NB4 (cell line): Measurements from ENCODE around the gene SLC24A2.

ENCODE experiments used
- DNase-seq: peaks from one replicate; pipeline ENCODE4 v3.0.0; 2010; ENCODE audit warnings: low read depth
- H3K4me3 ChIP-seq: one replicate; pipeline ENCODE4 v1.5.1; 2011; ENCODE audit warnings: mild to moderate bottlenecking, low read depth, low read length, moderate library complexity
- CTCF ChIP-seq: IDR thresholded peaks from one replicate; pipeline ENCODE4 v1.5.1; 2012; ENCODE audit warnings: low read depth, low read length
- MAX ChIP-seq: IDR thresholded peaks from 2 replicates; pipeline ENCODE4 v1.6.1; 2011; ENCODE audit warnings: low read depth, low read length
- MYC ChIP-seq: IDR thresholded peaks from 2 replicates; pipeline ENCODE4 v1.6.1; 2011; ENCODE audit warnings: low read depth, low read length
- POLR2A ChIP-seq: IDR thresholded peaks from 2 replicates; pipeline ENCODE4 v1.6.1; 2011; ENCODE audit warnings: mild to moderate bottlenecking; ENCODE audit not compliant: insufficient read length; ENCODE audit errors: extremely low read depth

SLC24A2 gene

GRCh38 chr9:19788152-19788551, 685 bp downstream of the SLC24A2 start:
- TF ChIP-seq CTCF (no peak), MAX (no peak), MYC (no peak), POLR2A (no peak)
- no peak overlapping the region for H3K4me3 ChIP-seq
- DNase-seq: no peak

- peak; percentile 47 for DNase-seq
- H3K4me3 ChIP-seq: no peak overlapping the region
- TF ChIP-seq POLR2A (no peak), CTCF (no peak), MYC (no peak), MAX (no peak)
Measured at GRCh38 chr9:19787672-19788071, 1.2 kb downstream of the SLC24A2 start.

GRCh38 chr9:19785230-19785629, 3.6 kb downstream of the SLC24A2 start:
- DNase-seq: no peak
- H3K4me3 ChIP-seq: no peak overlapping the region
- no peak for TF ChIP-seq POLR2A
- no peak for TF ChIP-seq MYC
- no peak for TF ChIP-seq MAX
- TF ChIP-seq CTCF: no peak

- H3K4me3 ChIP-seq: no peak overlapping the region
- no peak for DNase-seq
- TF ChIP-seq MAX (no peak), POLR2A (no peak), CTCF (no peak)
Measured at GRCh38 chr9:19784136-19784535, 4.7 kb downstream of the SLC24A2 start.

- DNase-seq: no peak
- H3K4me3 ChIP-seq: no peak overlapping the region
- no peak for TF ChIP-seq MAX
- no peak for TF ChIP-seq POLR2A
Measured at GRCh38 chr9:19783500-19783899, 5.3 kb downstream of the SLC24A2 start.

- DNase-seq: peak; percentile 64
- TF ChIP-seq MYC: no peak
- no peak for TF ChIP-seq CTCF
- no peak for TF ChIP-seq MAX
- TF ChIP-seq POLR2A: no peak
- H3K4me3 ChIP-seq: no peak overlapping the region
Measured at GRCh38 chr9:19782005-19782404, 6.8 kb downstream of the SLC24A2 start.
